Raji (cell line): Measurements from ENCODE around the gene C16orf89.
A peak's percentile ranks its signal among the peaks of the same experiment; 100 is the strongest.

ENCODE experiments used
- POLR2A ChIP-seq: IDR thresholded peaks from 2 replicates; pipeline ENCODE4 v1.6.1; 2011; ENCODE audit warnings: low read depth, low read length, control low read depth; ENCODE audit not compliant: insufficient read depth

Gene C16orf89

DNA sequence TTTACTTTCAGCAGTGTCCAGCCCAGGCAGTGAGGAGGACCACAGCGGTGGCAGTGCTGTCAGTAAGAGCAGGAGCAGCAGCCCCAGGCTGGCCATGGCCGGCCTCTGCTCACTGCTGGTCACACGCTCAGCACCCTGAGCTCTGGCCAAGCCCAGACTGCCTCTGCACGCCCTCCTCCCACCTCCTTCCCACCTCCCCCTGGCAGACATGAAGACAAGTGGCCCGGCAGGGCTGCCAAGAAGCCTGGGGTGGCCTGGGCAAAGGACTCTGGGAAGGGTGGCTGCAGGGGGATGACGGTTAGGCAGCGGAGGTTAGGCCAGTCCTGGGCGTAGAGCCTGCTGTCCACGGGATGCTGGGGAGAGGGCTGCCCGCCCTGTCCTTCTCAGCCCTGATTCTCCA lies at the start of gene C16orf89:
C16orf89 (minus strand) TSS at position 144 of the 400 bp plus-strand sequence; CDS start at position 96, 48 bp downstream.
- no peak for TF ChIP-seq POLR2A

GRCh38 chr16:5108505-5109158 lies 42.9 kb upstream of the C16orf89 start:
- TF ChIP-seq POLR2A, result no peak

DNA sequence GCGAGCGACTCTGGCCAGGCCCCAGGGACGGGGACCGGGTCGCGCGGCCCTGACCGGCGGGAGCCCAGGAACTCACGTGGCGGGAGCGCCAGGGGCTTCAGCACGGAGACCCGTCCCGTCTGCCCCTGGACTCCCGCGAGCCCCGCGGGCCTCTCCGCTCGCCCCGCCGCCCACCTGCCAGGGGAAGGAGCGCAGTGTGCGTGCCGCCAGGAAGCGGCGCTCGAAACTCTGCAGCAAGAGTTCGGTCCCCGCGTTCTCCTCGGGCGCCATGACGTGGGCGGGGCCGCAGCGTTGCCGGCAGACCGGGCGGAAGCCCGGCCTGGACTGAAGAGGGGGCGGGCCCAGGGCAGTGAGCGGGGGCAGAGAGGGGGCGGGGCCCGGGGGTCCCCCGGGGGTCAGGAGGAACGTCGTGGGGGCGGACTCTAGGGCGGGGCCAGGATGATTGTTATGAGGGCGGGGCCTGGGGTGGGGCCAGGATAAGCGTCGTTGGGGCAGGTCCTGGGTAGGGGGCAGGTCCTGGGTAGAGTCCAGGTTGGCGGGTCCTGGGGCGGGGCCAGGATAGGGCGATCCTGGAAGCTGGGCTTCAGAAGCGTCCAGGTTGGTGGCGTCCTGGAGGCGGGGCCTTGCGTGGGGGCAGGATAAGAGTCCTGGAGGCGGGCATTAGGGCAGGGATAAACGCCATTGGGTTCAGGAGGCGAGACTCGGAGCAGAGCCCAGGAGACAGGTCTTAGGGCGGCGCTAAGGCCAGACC lies 31.9 kb upstream of the C16orf89 start, which contains the start of gene EEF2KMT:
EEF2KMT (minus strand) TSS at position 326 of the 751 bp plus-strand sequence; CDS start at position 270, 56 bp downstream.
- TF ChIP-seq POLR2A, result peak; percentile 48

DNA sequence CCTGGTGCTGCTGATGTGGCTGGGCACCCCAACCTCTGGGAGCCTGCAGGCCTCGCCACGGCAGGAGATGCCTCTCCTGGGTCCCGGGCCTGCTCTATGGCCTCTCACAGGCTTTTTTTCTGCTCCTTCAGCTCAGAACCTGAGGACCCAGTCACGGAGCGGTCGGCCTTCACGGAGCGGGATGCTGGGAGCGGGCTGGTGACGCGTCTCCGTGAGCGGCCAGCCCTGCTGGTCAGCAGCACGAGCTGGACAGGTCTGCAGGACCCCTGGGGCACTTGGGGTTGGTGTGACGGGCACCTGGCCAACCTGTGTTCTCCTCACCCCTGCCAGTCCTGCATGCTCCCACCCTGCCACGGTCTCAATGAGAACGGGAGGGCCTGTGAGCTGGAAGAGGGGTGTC lies 12.9 kb upstream of the C16orf89 start:
- TF ChIP-seq POLR2A, result no peak

DNA sequence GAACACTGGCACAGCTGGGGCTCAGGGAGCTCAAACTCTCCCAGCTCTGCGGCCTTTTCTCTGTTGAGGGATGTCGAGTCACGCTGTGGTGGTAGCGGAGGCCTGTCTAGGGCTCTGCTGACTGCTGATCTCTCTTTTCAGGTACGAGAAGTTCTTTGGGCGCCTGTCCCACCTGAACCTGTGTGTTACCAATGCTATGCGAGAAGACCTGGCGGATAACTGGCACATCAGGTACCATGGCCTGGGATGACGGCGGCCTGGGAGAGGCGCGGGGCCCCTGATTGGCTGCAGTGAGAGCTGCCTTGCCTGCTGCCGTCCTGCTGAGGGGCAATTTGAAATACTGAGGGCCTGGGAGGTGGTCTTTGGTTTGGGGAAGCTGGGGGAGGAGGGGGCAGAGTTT lies 11.5 kb upstream of the C16orf89 start:
- TF ChIP-seq POLR2A, result no peak

DNA sequence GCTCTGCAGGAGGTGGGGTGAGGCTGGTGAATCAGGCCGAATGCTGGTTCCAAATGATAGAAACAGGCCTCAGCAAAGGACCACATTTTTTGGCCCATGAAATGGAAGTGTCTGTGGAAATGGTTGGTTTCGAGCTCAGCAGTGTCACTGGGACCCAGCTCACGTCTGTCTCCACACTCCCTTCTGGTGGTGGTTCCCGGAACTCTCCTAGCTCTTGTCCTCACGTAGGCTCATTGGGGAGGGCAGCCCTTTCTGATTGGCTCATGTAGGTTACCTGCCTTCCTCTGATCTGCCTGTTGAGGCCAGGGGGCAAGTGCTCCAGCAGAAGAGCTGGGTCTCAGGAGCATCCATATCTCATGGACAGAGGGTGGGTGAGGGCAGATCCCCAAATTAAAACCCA lies 9.9 kb upstream of the C16orf89 start:
- no peak for TF ChIP-seq POLR2A

- TF ChIP-seq POLR2A, result no peak
Observed at GRCh38 chr16:5073279-5073629, 7.5 kb upstream of the C16orf89 start.

DNA sequence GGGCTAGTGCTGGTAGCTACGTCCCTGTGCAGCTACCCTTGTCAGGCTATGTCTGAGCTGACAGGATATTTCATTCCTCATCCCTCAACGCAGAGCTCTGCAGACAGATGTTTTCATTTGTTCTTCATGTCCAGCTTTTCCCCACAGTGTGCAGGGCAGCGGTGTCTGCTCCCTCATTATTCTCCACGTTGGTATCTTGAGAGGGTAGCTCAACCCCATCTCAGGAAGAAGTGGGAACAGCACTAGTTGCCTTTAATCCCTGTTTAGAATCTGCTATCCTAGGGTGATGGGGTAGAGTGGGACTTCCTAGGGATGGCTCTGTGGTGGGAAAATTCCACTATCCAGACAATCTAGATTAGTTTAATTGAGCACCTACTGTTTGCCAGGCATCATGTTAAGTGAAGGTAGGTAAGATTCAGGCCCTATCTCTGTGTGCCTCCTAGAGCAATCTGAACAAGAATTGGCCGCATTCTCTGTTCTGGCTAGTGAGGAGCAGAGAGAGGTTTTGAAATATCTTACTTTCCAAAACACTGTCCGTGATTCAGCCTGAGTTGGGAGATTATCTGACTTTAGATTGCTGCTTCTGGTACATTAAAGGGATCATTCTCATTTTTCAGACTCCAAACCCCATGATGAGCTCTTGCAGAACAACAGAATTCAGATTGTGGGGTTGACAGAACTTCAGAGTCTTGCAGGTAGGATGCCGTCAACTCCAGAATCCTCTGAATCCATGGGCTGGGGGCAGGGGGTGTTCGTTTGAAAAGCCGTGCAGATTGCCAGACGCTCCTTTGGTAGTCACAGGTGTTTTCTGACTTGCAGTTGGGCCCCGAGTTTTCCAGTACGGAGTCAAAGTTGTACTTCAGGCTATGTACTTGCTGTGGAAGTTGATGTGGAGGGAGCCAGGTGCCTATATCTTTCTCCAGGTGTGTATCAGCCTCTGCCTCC lies 6.8 kb upstream of the C16orf89 start:
- TF ChIP-seq POLR2A, result no peak

- TF ChIP-seq POLR2A, result peak; percentile 94
Observed at GRCh38 chr16:5071681-5072333, 6.1 kb upstream of the C16orf89 start, which contains the start of gene ALG1. ALG1 (plus strand) TSS chr16:5071843; CDS start chr16:5071850, 7 bp downstream.

DNA sequence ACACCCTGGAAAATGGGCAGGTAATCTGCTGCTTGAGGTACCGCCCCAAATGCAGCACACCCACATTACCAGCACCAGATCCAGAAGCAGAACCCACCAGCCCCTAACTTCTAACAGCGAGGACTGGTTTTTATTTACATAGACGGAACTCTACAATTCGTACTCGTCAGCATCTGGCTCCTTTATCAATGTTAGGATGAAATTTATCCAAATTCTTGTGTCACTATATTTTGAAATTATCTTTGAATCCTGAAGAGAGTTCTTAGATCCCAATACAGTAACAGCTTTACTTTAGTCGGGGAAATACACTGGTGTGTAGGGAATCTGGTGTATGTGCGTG lies 5.6 kb upstream of the C16orf89 start:
- no peak for TF ChIP-seq POLR2A

DNA sequence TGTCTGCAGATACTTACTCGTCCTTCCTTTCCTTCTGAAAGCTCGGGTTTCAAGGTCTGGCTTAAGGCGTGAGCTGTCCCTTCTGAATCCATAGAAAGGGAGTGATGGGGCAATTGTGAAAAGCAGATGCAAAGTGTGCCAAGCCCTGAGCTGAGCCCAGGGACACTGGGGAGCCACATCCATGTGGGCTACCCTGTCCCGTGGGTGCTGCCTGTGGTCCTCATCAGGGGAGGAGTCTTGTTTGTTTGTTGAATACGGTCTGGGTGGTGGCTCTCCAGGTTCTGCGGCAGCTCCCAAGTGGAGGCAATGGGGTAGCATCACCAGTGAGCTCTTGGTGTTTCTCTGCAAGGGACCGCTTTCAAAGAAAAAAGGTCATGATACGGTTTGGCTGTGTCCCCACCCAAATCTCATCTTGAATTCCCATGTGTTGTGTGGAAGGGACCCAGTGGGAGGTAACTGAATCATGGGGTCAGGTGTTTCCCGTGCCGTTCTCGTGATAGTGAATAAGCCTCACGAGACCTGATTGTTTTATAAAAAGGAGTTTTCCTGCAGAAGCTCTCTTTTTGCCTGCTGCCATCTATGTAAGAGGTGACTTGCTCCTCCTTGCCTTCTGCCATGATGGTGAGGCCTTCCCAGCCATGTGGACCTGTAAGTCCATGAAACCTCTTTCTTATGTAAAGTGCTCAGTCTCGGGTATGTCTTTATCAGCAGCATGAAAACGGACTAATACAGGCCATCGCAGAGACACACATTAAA lies 4.9 kb upstream of the C16orf89 start:
- TF ChIP-seq POLR2A, result no peak

DNA sequence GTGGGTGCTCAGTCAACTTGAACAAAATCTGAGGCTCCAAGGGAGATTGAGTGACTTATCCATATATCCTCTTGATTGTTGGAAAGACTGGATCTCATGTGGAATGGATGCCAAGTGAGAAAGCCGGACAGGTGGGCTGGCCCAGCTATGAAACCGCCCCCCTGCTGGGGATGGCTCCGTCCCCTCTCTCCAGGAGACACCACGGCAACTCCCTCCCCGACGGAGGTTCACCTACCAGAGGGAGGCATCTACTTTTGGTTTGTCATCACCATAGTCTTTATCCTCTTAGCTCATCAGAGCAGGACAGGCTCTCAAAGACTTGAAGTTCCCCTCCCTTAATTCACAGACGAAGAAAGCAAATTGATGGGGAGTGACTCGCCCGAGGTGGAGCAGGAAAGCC lies 4.1 kb upstream of the C16orf89 start:
- no peak for TF ChIP-seq POLR2A

GRCh38 chr16:5069048-5069447 lies 3.3 kb upstream of the C16orf89 start:
- no peak for TF ChIP-seq POLR2A

DNA sequence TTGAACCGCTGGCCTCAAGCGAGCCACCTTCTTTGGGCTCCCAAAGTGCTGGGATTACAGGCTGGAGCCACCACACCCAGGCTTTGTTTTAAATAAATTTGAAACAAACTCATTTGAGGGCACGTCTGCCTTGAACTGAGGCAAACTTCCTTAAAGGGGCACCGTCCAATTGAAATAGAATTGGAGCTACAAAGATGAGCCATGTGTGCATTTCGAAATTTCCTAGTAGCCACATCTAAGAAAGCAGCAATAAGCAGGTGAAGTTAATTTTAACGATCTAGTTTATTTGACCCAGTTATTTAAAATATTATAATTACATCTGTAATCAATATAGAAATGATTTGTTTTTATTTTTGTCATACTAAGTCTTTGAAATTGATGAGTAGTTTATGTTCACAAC lies 755 bp upstream of the C16orf89 start:
- no peak for TF ChIP-seq POLR2A
